Transverse colon (tissue), 3 donors: ENCODE data around the gene MAP3K3.

Experiments
- EP300 ChIP-seq: sonication (generic); formaldehyde crosslinking; IDR thresholded peaks from one replicate; pipeline ENCODE4 v1.6.1; 2017; ENCODE audit warnings: antibody characterized with exemption, low read depth
- POLR2A ChIP-seq: fragments of 450-650 bp; IDR thresholded peaks from one replicate; pipeline ENCODE4 v1.6.1; 2016; ENCODE audit warnings: antibody characterized with exemption, mild to moderate bottlenecking, moderate library complexity
- TF ChIP-seq, protein P1 (sequence below), 5 experiments: fragments of 200-600 bp in 3 of 5; fragments of 450-650 bp in 2 of 5; sonication (generic) in 3 of 5; IDR thresholded peaks; 1 replicate in 2 of 5; 2 replicates in 3 of 5; pipeline ENCODE4 v1.5.1; 2016 to 2017; ENCODE audit warnings: antibody characterized with exemption in 5 of 5, inconsistent platforms in 3 of 5, mild to moderate bottlenecking in 2 of 5, moderate library complexity in 1 of 5

DNA sequence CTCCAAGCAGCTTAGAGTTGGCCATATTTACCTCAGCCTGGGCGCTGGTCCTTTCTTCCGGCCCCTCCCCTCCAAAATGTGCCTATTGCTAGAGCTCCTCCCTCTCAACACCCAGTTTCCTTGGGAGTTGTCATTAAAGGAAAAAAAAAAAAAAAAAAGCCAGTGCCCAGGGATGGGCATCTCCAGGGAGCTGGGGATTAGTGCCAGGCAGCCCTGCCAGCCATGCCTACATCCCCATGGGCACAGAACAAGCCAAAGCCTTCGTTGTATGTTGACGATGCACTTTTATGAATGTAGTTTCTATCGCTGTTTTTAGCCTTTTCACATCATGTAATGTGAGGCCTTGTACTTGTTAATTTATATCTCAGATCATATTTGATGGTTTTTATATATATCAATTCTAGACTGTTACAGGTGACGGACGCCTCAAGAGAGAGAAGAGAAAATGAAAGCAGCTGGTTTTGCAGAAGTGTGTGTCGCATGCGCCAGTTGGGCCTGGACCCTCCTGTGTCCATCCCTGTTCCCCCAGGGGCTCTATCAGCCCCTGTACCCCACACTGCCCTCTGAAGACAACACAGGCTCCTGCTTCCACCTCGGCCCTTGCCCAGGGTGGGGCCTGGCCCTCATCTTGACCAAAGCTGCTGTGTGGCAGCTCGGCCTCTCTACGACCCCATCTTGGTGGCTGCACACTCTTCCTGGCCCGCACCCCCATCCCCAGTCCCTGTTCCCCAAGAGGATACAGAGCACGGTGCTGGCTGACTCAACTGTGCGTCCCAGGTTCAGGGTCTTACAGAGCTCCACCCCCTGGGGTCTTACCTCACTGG lies 72.9 kb downstream of the MAP3K3 start:
- TF ChIP-seq POLR2A, result no peak
- TF ChIP-seq, protein P1, sequence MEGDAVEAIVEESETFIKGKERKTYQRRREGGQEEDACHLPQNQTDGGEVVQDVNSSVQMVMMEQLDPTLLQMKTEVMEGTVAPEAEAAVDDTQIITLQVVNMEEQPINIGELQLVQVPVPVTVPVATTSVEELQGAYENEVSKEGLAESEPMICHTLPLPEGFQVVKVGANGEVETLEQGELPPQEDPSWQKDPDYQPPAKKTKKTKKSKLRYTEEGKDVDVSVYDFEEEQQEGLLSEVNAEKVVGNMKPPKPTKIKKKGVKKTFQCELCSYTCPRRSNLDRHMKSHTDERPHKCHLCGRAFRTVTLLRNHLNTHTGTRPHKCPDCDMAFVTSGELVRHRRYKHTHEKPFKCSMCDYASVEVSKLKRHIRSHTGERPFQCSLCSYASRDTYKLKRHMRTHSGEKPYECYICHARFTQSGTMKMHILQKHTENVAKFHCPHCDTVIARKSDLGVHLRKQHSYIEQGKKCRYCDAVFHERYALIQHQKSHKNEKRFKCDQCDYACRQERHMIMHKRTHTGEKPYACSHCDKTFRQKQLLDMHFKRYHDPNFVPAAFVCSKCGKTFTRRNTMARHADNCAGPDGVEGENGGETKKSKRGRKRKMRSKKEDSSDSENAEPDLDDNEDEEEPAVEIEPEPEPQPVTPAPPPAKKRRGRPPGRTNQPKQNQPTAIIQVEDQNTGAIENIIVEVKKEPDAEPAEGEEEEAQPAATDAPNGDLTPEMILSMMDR (IDR thresholded peaks at IDR 0.05), result no peak
- TF ChIP-seq EP300, result no peak
